Fibroblast of lung (primary cell): ENCODE measurements around the gene FAM131A. TPM values are rescaled to one million over a fixed set of nuclear protein-coding genes. Genes with fewer than 3 reads are reported as not detected.

ENCODE experiments used
- DNase-seq, 2 donors: peaks; one replicate each; pipeline versions ENCODE4 v3.0.0 to v3.0.0-alpha.2; 2010; ENCODE audit warnings: low read depth in 2 of 2
- H2AFZ ChIP-seq: 2 replicates; pipeline ENCODE4 v1.5.1; 2012; ENCODE audit warnings: low read length, control low read depth, inconsistent platforms
- H3K27ac ChIP-seq: 2 replicates; pipeline ENCODE4 v1.5.1; 2011; ENCODE audit warnings: low read length, control low read depth; ENCODE audit not compliant: insufficient read depth
- H3K27me3 ChIP-seq: 2 replicates; pipeline ENCODE4 v1.5.1; 2011; ENCODE audit warnings: mild to moderate bottlenecking, low read length; ENCODE audit not compliant: control insufficient read depth, insufficient read depth
- H3K36me3 ChIP-seq: 2 replicates; pipeline ENCODE4 v1.5.1; 2011; ENCODE audit warnings: low read length; ENCODE audit not compliant: control insufficient read depth, insufficient read depth
- H3K4me1 ChIP-seq: 2 replicates; pipeline ENCODE4 v1.5.1; 2011; ENCODE audit warnings: low read length; ENCODE audit not compliant: control insufficient read depth, insufficient read depth; ENCODE audit errors: extremely low read depth
- H3K4me2 ChIP-seq: 2 replicates; pipeline ENCODE4 v1.5.1; 2011; ENCODE audit warnings: low read length, control low read depth; ENCODE audit not compliant: insufficient read depth; ENCODE audit errors: extremely low read depth
- H3K4me3 ChIP-seq, 4 experiments: fragments of 200-600 bp in 1 of 4; sonication (generic) in 1 of 4; replicated peaks in 1 of 4; 2 replicates each; pipeline ENCODE4 v1.5.1; 2011 to 2016; ENCODE audit warnings: low read length in 4 of 4, low read depth in 3 of 4, mild to moderate bottlenecking in 3 of 4, control low read depth in 2 of 4, inconsistent platforms in 1 of 4, mixed read lengths in 1 of 4; ENCODE audit not compliant: insufficient read depth in 1 of 4; ENCODE audit errors: control extremely low read depth in 1 of 4
- H3K79me2 ChIP-seq: 2 replicates; pipeline ENCODE4 v1.5.1; 2012; ENCODE audit warnings: mild to moderate bottlenecking, low read length, inconsistent platforms; ENCODE audit not compliant: control insufficient read depth, insufficient read depth
- H3K9ac ChIP-seq: 2 replicates; pipeline ENCODE4 v1.5.1; 2011; ENCODE audit warnings: mild to moderate bottlenecking, low read length, control low read depth; ENCODE audit not compliant: insufficient read depth
- H3K9me3 ChIP-seq: 2 replicates; pipeline ENCODE4 v1.5.1; 2012; ENCODE audit warnings: low read depth, low read length; ENCODE audit not compliant: control insufficient read depth, insufficient read depth
- H4K20me1 ChIP-seq: 2 replicates; pipeline ENCODE4 v1.5.1; 2011; ENCODE audit warnings: low read length; ENCODE audit not compliant: control insufficient read depth, insufficient read depth; ENCODE audit errors: extremely low read depth
- EZH2 ChIP-seq: IDR thresholded peaks from 2 replicates; pipeline ENCODE4 v1.5.1; 2012; ENCODE audit warnings: low read length, control low read depth, mild to moderate bottlenecking; ENCODE audit errors: missing control alignments
- polyA plus RNA-seq, 2 donors: library from polyadenylated mRNA; depleted of rRNA in 1 of 2; stranded (reverse) in 1 of 2; unstranded in 1 of 2; fragments of >200 nt; gene quantifications; 2 replicates each; pipeline ENCODE4 v1.2.1, GENCODE V29; 2011 to 2012; ENCODE audit warnings: missing spikeins in 1 of 2
- total RNA-seq: library from RNA; depleted of rRNA; stranded (reverse); fragments of >200 nt; gene quantifications from 2 replicates; pipeline ENCODE4 v1.2.1, GENCODE V29; 2014
- TF ChIP-seq, protein P1 (sequence below), 2 donors: IDR thresholded peaks in 1 of 2; conservative IDR thresholded peaks in 1 of 2; 1 replicate in 1 of 2; 2 replicates in 1 of 2; pipeline ENCODE4 v1.5.1; 2011 to 2012; ENCODE audit warnings: low read length in 2 of 2, control low read depth in 1 of 2, inconsistent platforms in 1 of 2, low read depth in 1 of 2, mild to moderate bottlenecking in 1 of 2

Gene FAM131A
- total and polyA plus RNA-seq, 2 donors (not counting 1 experiment from before 2014, with no cell fraction given), result 9.3 to 22.3 TPM

DNA sequence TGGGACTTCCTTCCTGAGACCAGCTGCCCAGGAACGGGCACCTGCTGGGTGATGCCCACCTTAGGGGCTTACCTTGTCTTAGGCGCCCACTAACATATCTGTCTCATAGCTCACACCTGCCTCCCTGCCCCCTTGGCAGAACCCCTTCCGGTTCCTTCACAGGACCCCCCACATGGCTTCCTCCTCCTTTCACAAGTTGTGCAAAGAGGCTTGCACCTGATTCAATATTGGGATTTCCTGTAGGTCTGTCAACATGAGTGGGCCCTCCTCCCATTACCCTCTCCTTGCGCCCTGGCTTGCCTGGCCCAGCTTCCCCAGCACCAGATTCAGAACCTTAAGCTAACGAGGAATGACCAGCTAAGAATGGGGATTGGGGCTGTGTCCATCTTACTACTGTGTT is 40.0 kb downstream of the FAM131A start:
- TF ChIP-seq, protein P1, sequence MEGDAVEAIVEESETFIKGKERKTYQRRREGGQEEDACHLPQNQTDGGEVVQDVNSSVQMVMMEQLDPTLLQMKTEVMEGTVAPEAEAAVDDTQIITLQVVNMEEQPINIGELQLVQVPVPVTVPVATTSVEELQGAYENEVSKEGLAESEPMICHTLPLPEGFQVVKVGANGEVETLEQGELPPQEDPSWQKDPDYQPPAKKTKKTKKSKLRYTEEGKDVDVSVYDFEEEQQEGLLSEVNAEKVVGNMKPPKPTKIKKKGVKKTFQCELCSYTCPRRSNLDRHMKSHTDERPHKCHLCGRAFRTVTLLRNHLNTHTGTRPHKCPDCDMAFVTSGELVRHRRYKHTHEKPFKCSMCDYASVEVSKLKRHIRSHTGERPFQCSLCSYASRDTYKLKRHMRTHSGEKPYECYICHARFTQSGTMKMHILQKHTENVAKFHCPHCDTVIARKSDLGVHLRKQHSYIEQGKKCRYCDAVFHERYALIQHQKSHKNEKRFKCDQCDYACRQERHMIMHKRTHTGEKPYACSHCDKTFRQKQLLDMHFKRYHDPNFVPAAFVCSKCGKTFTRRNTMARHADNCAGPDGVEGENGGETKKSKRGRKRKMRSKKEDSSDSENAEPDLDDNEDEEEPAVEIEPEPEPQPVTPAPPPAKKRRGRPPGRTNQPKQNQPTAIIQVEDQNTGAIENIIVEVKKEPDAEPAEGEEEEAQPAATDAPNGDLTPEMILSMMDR (conservative IDR thresholded peaks at IDR 0.05 in 1 of 2, IDR thresholded peaks at IDR 0.05 in 1 of 2; ENCODE audit: low read depth in 1 of 2, low read length in 2 of 2), result no peak
- no peak for TF ChIP-seq EZH2
- Histone ChIP-seq H3K27me3 (peaks cover 37% of the 10 kb centered on the region), H3K4me3 (no peak overlapping the region)

DNA sequence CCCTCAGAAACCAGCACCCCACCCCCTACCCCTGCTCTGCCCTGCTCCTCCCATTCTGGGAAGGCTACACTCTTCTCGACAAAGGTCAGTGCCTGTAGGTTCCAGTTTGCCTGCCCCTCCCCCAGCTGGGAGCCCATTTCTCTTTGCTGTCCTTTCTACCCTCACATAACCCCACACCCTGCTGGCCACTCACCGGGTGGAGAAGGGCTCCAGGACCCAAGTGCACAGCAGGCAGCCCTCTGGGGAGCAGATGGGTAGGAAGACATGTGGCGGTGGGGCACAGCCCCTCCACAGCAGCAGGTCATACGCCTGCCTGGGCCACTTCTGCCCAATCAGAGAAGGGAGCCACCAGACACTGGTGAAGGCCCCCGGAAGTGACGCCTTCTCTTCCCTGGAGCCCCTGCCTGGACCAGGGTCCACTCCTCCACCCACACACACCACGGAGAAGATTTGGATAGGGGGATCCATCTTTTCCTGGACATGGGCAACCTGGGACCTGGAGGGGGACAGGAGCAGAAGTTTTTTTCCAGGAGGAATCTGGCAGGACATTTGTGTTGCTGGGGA is 40.6 kb downstream of the FAM131A start, which contains the start of gene THPO:
TSS of gene THPO (minus strand) at position 326 of the 564 bp plus-strand sequence. CDS start 1,948 bp downstream, outside the sequence.
- Histone ChIP-seq H4K20me1 (no peaks in the 10 kb centered on the region), H3K36me3 (no peaks in the 10 kb centered on the region), H3K27ac (no peak within 1 kb of the TSS), H3K4me1 (no peaks in the 10 kb centered on the region), H3K79me2 (no peaks in the 10 kb centered on the region), H3K4me2 (no peak within 1 kb of the TSS), H3K4me3 (no peak within 1 kb of the TSS), H3K9ac (no peak within 1 kb of the TSS), H3K27me3 (peaks cover 39% of the 10 kb centered on the region), H3K9me3 (no peaks in the 10 kb centered on the region), H2AFZ (no peak within 1 kb of the TSS)
- TF ChIP-seq, protein P1 (conservative IDR thresholded peaks at IDR 0.05 in 1 of 2, IDR thresholded peaks at IDR 0.05 in 1 of 2; ENCODE audit: low read depth in 1 of 2, low read length in 2 of 2), result no peak
- TF ChIP-seq EZH2, result no peak
- DNase-seq, result no peak

More for the DNA sequence above, 40.0 kb downstream of the FAM131A start:
- Histone ChIP-seq H4K20me1 (no peaks in the 10 kb centered on the region), H3K79me2 (no peaks in the 10 kb centered on the region), H3K4me2 (no peak overlapping the region), H3K36me3 (no peaks in the 10 kb centered on the region), H3K27ac (no peak overlapping the region), H2AFZ (no peak overlapping the region), H3K4me1 (no peaks in the 10 kb centered on the region), H3K9ac (no peak overlapping the region), H3K9me3 (no peaks in the 10 kb centered on the region)
- DNase-seq, result no peak

DNA sequence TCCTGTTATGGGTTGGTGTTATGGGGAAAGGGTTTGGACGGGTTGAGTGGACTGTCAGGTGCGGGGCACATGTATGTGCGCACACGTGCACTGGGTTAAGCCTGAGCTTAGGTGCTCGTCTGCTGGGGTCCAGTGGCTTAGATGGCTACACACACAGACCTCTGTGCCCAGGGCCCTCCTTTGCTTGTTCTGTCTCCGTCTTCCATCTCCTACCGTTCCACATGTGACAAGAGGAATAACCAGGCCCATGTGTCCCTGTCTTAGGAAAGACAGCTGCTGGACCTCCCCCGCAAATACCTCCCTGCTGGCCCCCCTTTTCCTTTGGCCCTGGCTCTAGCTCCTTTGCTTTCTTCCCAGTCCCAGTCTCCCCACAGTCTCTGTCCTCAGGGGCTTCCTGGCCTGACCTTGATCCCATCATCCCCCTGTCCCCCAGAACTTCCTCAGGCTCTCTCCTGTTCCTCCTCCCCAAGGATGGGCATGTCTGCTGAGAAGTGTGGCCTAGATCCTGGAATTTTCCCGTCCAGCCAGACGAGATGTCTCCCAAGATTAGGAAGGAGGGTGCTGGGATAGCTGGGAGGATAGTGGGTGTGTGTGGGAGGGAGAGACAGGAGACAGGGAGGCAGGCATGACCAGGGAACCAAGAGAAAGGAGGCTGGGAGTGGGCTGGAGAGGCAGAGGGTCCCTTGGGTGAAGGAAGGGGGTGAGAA is 41.4 kb downstream of the FAM131A start:
- DNase-seq, result no peak
- Histone ChIP-seq H3K4me1 (no peaks in the 10 kb centered on the region), H3K79me2 (no peaks in the 10 kb centered on the region), H4K20me1 (no peaks in the 10 kb centered on the region), H3K36me3 (no peaks in the 10 kb centered on the region), H3K27me3 (peaks cover 39% of the 10 kb centered on the region), H3K4me3 (no peak overlapping the region), H3K4me2 (no peak overlapping the region), H3K27ac (no peak overlapping the region), H2AFZ (no peak overlapping the region), H3K9ac (no peak overlapping the region), H3K9me3 (no peaks in the 10 kb centered on the region)
- TF ChIP-seq, protein P1 (conservative IDR thresholded peaks at IDR 0.05 in 1 of 2, IDR thresholded peaks at IDR 0.05 in 1 of 2; ENCODE audit: low read depth in 1 of 2, low read length in 2 of 2), result no peak
- no peak for TF ChIP-seq EZH2
